Middle frontal gyrus (tissue), 1 donor: ENCODE data around the gene SEMA3G.

Experiments used
- DNase-seq: peaks from one replicate; pipeline ENCODE4 v3.0.0-alpha.2; 2015; ENCODE audit warnings: low spot score; ENCODE audit errors: extremely low spot score

SEMA3G gene

GRCh38 chr3:52479877-52480575 lies 35.1 kb upstream of the SEMA3G start:
- DNase-seq: no peak

- DNase-seq: no peak
Observed at GRCh38 chr3:52479037-52479876, 34.4 kb upstream of the SEMA3G start.

GRCh38 chr3:52477796-52478095 lies 32.8 kb upstream of the SEMA3G start:
- DNase-seq: no peak

GRCh38 chr3:52477076-52477795 lies 32.3 kb upstream of the SEMA3G start:
- no peak for DNase-seq

- DNase-seq: no peak
Observed at GRCh38 chr3:52473026-52473425, 28.1 kb upstream of the SEMA3G start.

- DNase-seq: no peak
Observed at GRCh38 chr3:52472239-52473000, 27.5 kb upstream of the SEMA3G start.

- no peak for DNase-seq
Observed at GRCh38 chr3:52471371-52472238, 26.7 kb upstream of the SEMA3G start.

GRCh38 chr3:52470920-52471319 lies 26.0 kb upstream of the SEMA3G start:
- DNase-seq: no peak

GRCh38 chr3:52469001-52469400 lies 24.1 kb upstream of the SEMA3G start:
- DNase-seq: no peak

- no peak for DNase-seq
Observed at GRCh38 chr3:52468336-52468735, 23.4 kb upstream of the SEMA3G start.

- no peak for DNase-seq
Observed at GRCh38 chr3:52463416-52463815, 18.5 kb upstream of the SEMA3G start.

- no peak for DNase-seq
Observed at GRCh38 chr3:52461874-52462273, 17.0 kb upstream of the SEMA3G start.

GRCh38 chr3:52458770-52459545 lies 14.1 kb upstream of the SEMA3G start:
- no peak for DNase-seq

GRCh38 chr3:52458031-52458760 lies 13.3 kb upstream of the SEMA3G start:
- no peak for DNase-seq

- no peak for DNase-seq
Observed at GRCh38 chr3:52456800-52457183, 11.9 kb upstream of the SEMA3G start.

- DNase-seq: no peak
Observed at GRCh38 chr3:52456169-52456799, 11.4 kb upstream of the SEMA3G start.

GRCh38 chr3:52455283-52456168 lies 10.6 kb upstream of the SEMA3G start, which contains the start of gene NISCH:
Gene NISCH, plus strand, starts transcription at chr3:52455604. Its CDS starts 38 bp downstream, at chr3:52455642.
- DNase-seq: peak; percentile 63

- no peak for DNase-seq
Observed at GRCh38 chr3:52454938-52455282, 10.0 kb upstream of the SEMA3G start.
